ENCODE results near the gene SAMD14. TPM values are rescaled to one million over a fixed set of nuclear protein-coding genes. Genes with fewer than 3 reads are reported as not detected.
A peak's percentile ranks its signal among the peaks of the same experiment; 100 is the strongest.

SAMD14 gene
- total RNA-seq, 2 experiments from 2014 or later = 0.59 TPM; not detected in 1

DNA sequence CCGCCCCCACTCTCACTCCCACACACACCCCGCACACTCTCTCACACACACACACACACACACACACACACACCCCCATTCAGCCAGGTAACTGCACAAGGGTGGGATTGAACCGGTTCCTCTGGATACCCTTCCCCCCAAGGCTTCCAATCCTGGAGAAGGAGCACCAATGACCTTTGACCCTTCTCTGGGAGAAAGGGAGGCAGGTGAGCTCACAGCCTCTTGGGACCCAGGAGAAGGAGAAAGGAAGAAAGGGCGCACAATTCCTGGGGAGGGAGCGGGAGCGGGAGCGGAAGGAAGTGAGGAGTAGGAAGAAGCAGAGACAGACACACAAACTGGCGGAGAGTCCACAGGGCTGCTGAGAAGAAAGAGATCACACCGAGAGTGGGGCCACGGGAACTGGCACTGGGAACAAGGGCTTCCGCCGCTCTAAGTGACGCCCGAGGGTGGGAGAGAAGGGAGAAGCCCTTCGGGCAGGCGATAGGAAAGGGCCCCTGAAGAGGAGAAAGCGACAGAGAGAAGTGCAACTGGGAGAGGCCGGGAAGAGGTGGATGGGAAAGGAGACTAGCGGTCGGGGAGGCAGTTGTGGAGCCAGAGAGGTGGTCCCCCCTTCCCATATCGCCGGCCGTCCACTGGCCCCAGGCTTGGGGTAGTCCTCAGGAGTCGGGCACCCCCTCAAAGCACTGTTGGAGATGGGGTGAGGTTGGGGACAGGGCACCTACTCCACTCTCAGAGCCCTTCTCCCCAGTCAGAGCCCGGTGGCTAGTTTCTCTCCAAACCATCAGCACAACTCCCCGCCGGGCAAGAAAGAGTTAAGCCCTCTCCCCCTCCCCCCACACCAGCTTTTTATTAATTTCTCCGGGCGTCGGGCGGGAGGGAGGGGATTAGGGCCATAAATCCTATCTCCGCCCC lies 1.3 kb downstream of the SAMD14 start:
- no peak for DNase-seq (ENCODE audit: low spot score)
- Histone ChIP-seq H3K79me2 (ENCODE audit: insufficient read depth, low read depth, low read length) (no peaks in the 10 kb centered on the region), H3K9me2 (ENCODE audit: insufficient read depth, low read length) (no peaks in the 10 kb centered on the region), H3K36me3 (ENCODE audit: insufficient read depth, low read length) (peaks cover 17% of the 10 kb centered on the region; the same call in 1 of the 2 replicates), H3K27ac (ENCODE audit: low read depth, low read length, poor library complexity, severe bottlenecking) (no peak overlapping the region), H4K20me1 (ENCODE audit: insufficient read depth, low read length) (no peaks in the 10 kb centered on the region), H3K9me3 (ENCODE audit: low read length) (no peaks in the 10 kb centered on the region), H2AFZ (ENCODE audit: low read length) (no peak overlapping the region), H3K4me2 (ENCODE audit: low read length) (no peak overlapping the region), H3K4me3 (ENCODE audit: low read depth, low read length, poor library complexity, severe bottlenecking) (no peak overlapping the region), H3K4me1 (ENCODE audit: insufficient read depth, low read length, poor library complexity, severe bottlenecking) (peaks cover 11% of the 10 kb centered on the region)
- intact Hi-C loops (cut with micrococcal nuclease; ENCODE audit: unreplicated experiment) = no loop called here
- BruUV-seq (replicated peaks) = no TSS peak
- TF ChIP-seq, protein P1, sequence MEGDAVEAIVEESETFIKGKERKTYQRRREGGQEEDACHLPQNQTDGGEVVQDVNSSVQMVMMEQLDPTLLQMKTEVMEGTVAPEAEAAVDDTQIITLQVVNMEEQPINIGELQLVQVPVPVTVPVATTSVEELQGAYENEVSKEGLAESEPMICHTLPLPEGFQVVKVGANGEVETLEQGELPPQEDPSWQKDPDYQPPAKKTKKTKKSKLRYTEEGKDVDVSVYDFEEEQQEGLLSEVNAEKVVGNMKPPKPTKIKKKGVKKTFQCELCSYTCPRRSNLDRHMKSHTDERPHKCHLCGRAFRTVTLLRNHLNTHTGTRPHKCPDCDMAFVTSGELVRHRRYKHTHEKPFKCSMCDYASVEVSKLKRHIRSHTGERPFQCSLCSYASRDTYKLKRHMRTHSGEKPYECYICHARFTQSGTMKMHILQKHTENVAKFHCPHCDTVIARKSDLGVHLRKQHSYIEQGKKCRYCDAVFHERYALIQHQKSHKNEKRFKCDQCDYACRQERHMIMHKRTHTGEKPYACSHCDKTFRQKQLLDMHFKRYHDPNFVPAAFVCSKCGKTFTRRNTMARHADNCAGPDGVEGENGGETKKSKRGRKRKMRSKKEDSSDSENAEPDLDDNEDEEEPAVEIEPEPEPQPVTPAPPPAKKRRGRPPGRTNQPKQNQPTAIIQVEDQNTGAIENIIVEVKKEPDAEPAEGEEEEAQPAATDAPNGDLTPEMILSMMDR (conservative IDR thresholded peaks at IDR 0.05; ENCODE audit: low read length) = no peak
- TF ChIP-seq EZH2phosphoT487 (IDR thresholded peaks at IDR 0.05; ENCODE audit: borderline replicate concordance, low read depth, low read length) = 0 out of 2 replicates have a peak, but pooled peaks have one; percentile 4
- ChIA-PET CTCF (ENCODE audit: unreplicated experiment) (interaction anchor here (0.6 kb wide), 1 partner anchor 20 kb away, joined by 3 read pairs; no protein-coding TSS in a partner anchor), POLR2A (no interaction called here)

GRCh38 chr17:50127697-50128361 lies 2.1 kb downstream of the SAMD14 start:
- Histone ChIP-seq H3K9me2 (ENCODE audit: insufficient read depth, low read length) (no peaks in the 10 kb centered on the region), H3K4me1 (ENCODE audit: insufficient read depth, low read length, poor library complexity, severe bottlenecking) (peaks cover 11% of the 10 kb centered on the region), H3K27ac (ENCODE audit: low read depth, low read length, poor library complexity, severe bottlenecking) (no peak overlapping the region), H3K9me3 (ENCODE audit: low read length) (no peaks in the 10 kb centered on the region), H3K4me2 (ENCODE audit: low read length) (no peak overlapping the region; the same call in 1 of the 2 replicates), H3K36me3 (ENCODE audit: insufficient read depth, low read length) (peaks cover 9% of the 10 kb centered on the region; the same call in 1 of the 2 replicates), H3K4me3 (ENCODE audit: low read depth, low read length, poor library complexity, severe bottlenecking) (no peak overlapping the region), H3K79me2 (ENCODE audit: insufficient read depth, low read depth, low read length) (no peaks in the 10 kb centered on the region), H2AFZ (ENCODE audit: low read length) (no peak overlapping the region), H4K20me1 (ENCODE audit: insufficient read depth, low read length) (no peaks in the 10 kb centered on the region)
- intact Hi-C loops (cut with micrococcal nuclease; ENCODE audit: unreplicated experiment) = no loop called here
- BruUV-seq (replicated peaks) = no TSS peak
- ChIA-PET CTCF (ENCODE audit: unreplicated experiment) (no interaction called here), POLR2A (no interaction called here)
- DNase-seq (ENCODE audit: low spot score) = no peak
- no peak for TF ChIP-seq EZH2phosphoT487 (IDR thresholded peaks at IDR 0.05; ENCODE audit: borderline replicate concordance, low read depth, low read length)
- TF ChIP-seq, protein P1 (conservative IDR thresholded peaks at IDR 0.05; ENCODE audit: low read length) = no peak

Data from OCI-LY7 (cell line).